Mammary epithelial cell (primary cell): Measurements from ENCODE around the gene SELENOM.

Source experiments
- CTCF ChIP-seq, 2 donors: IDR thresholded peaks in 1 of 2; conservative IDR thresholded peaks in 1 of 2; 2 replicates each; pipeline ENCODE4 v1.5.1; 2011 to 2012; ENCODE audit warnings: inconsistent platforms in 2 of 2, low read length in 2 of 2, mild to moderate bottlenecking in 2 of 2, control low read depth in 1 of 2, low read depth in 1 of 2; ENCODE audit not compliant: insufficient read depth in 1 of 2; ENCODE audit errors: extremely low read depth in 1 of 2
- EZH2 ChIP-seq: IDR thresholded peaks from 2 replicates; pipeline ENCODE4 v1.6.1; 2012; ENCODE audit warnings: low read length, inconsistent platforms, borderline replicate concordance

GRCh38 chr22:31091106-31091975 lies 16.0 kb downstream of the SELENOM start:
- no peak for TF ChIP-seq CTCF (conservative IDR thresholded peaks at IDR 0.05 in 1 of 2, IDR thresholded peaks at IDR 0.05 in 1 of 2; ENCODE audit: extremely low read depth in 1 of 2, insufficient read depth in 1 of 2, low read depth in 1 of 2, low read length in 2 of 2)
- TF ChIP-seq EZH2 = no peak
